Activated T-cell treated with anti-CD3 and anti-CD28 coated beads for 1 hour (primary cell): ENCODE measurements around the gene KRTAP5-11.
"Not testable (repeated sequence)": the region's sequence is repeated elsewhere in the genome, so short reads cannot be mapped to it uniquely, and the experiment has no call there.

ENCODE experiments used
- DNase-seq: peaks from one replicate; pipeline ENCODE4 v3.0.0-alpha.2; 2020; ENCODE audit warnings: low read depth

KRTAP5-11 gene

DNA sequence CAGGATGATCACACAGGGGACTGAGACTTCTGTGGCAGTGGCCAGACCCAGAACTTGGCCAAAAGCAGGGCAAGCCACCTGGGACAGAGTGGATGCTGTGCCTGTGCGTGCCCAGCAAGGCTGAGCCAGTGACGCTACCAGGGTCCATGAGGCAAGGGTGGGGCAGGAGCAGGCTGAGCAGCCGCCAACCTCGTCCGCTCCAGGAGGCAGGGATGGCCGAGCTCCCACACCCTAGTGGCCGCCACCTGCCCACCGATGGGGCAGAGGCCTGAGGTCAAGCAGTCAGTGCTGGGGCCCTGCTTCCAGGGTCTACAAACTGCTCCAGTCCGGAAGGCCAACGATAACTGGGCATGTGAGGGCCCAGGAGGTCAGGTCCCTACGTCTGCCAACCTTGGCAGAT is 27.2 kb downstream of the KRTAP5-11 start:
- no peak for DNase-seq

DNA sequence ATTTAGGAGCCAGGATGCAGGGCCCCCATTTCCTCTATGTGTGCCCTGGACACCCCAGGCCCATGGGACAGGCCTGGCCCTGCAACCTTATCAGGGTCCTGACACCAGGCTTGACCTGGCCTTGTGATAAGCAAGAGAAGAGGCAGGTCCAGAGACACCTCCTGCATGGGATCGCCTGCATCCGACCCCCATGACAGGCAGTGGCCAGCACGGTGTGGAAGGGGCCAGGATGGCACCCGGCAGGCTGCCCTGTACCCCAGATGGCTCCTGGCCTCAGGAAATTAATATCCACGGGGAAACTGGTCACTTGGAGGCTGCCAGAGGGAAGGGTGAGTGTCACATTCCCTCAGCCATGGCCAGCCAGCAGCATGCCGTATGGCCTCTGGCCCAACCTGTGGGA is 27.7 kb downstream of the KRTAP5-11 start:
- DNase-seq, result no peak

DNA sequence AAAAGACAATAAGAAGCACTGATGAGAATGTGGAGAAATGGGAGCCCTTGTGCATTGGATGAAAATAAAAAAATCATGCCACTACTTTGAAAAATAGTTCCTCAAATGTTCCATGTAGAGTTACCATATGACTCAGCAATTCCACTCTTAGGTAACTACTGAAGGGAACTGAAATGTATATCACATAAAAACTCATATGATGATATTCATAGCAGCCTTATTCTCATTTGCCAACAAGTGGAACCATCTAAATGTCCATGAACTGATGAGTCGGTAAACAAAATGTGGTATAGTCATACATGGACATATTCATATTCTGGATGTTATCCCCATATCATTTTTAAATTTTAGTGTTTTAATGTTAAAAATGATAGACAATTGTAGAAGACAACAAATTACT is 31.0 kb downstream of the KRTAP5-11 start:
- no peak for DNase-seq

DNA sequence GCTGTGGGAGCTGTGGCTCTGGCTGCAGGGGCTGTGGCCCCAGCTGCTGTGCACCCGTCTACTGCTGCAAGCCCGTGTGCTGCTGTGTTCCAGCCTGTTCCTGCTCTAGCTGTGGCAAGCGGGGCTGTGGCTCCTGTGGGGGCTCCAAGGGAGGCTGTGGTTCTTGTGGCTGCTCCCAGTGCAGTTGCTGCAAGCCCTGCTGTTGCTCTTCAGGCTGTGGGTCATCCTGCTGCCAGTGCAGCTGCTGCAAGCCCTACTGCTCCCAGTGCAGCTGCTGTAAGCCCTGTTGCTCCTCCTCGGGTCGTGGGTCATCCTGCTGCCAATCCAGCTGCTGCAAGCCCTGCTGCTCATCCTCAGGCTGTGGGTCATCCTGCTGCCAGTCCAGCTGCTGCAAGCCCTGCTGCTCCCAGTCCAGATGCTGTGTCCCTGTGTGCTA is 33.9 kb downstream of the KRTAP5-11 start:
- no peak for DNase-seq

DNA sequence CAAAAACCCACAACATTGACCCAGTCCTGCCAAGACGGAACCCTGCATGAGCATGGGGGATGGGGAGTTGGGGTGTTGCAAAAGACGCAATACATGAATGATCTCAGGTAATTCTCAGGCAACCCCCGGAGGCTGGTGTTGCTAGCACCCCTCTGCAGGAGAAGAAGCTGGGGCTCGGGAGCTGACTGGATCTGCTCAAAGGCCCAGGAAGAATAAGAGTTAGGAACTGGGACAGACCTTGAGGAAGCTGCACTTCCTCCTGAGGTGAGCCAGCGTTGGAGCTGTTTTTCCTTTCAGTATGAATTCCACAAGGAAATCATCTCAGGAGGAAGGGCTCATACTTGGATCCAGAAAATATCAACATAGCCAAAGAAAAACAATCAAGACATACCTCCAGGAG is 34.6 kb downstream of the KRTAP5-11 start, which contains the start of gene KRTAP5-9:
TSS of gene KRTAP5-9 (plus strand) at position 301 of the 400 bp plus-strand sequence. CDS start 238 bp downstream, outside the sequence.
- no peak for DNase-seq

DNA sequence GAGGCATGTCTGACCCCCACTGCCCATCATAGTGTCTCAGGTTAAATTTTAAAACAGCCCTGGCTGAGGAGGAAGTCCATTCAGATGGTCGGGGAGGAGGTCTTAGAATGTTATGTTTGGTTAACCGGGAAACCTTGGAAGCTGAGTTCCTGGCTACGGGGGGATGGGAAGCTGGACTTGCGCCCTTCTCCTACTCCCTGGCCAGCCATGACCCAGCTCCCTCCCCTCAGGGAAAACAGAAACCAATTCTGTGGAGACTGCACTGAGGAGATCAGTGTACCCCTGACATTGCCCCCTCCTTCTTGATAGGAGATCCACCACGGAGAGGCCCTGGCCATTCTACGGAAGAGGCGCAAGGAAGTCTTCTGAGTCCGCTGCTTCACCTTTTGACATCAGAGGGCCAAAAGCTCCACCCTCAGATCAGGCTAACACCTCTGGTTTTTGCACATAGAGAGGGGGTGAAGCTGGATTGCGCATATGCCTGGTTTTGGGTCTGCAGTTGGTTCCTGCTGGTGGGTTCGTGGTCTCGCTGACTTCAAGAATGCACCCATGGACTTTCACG is 37.2 kb downstream of the KRTAP5-11 start:
- no peak for DNase-seq

DNA sequence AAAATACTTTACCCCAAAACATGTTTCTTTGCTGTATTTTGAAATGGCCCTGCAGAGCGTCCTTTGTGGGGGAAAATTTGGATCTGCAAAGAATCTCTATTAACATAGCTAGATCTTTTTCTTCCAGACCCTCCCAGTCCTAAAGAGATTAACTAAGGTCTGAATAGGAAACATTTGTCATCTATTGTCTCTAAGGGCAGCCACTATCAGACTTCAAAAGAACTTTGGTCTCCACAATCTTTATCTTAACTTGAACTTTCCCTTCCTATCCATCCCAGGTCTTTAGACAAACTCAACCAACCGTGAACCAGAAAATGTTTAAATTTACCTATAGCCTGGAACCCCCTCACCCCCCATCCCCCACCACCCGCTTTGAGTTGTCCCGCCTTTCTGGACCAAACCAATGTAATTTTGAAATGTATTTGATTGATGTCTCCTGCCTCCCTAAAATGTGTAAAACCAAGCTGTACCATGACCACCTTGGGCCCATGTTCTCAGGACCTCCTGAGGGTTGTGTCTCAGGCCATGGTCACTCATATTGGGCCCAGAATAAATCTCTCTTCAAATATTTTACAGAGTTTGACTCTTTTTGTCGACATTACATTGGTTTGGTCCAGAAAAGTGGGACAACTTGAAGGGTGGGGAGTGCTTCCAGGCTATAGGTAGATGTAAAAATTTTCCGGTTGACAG is 38.0 kb downstream of the KRTAP5-11 start:
- DNase-seq, result no peak

DNA sequence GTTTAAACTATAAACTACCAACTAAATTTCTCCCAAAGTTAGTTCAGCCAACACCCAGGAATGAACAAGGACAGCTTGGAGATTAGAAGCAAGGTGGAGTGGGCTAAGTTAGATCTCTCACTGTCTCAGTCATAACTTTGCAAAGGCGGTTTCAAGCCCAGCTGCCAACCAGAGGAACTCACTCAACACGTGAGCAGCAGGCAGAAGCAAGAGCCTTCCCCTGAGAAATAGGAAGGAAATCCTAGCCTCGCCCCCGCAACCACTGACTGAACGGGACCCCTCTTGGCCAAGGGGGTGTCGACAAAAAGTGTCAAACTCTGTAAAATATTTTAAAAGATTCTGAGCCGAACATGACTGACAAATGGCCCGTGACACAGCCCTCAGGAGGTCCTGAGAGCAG is 38.8 kb downstream of the KRTAP5-11 start:
- no peak for DNase-seq

DNA sequence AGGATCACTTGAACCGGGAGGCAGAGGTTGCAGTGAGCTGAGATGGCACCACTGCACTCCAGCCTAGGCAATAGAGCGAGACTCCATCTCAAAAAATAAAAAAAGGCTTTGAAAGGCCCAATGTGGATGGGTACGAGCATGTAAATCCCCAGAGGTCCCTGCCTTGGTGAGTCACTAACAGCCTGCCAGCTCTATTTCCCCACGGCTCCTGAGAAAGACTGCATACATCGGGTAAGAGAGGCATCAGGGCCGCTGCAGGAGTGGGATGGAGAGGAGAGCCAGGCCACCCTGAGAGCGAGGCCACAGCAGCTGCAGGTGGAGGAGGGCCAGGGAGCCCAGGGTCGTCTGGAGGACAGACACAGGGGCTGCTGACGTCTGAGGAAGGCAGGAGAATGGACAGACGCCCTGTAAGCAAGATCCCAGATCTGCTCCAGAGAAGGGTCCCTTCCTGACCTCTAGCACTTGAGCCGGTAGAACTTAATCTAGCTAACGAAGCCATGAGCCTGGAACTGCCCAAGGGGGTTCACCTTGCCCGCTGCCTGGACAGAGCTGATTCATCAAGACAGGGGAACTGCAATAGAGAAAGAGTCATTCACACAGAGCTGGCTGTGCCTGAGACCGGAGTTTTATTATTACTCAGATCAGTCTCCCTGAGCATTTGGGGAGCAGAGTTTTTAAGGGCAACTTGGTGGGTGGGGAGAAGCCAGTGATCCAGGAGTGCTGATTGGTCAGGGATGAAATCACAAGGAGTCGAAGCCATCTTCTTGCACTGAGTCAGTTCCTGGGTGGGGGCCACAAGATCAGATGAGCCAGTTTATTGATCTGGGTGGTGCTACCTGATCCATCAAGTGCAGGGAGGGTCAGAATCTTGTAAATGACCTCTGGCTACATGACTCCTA is 39.5 kb downstream of the KRTAP5-11 start:
- no peak for DNase-seq

DNA sequence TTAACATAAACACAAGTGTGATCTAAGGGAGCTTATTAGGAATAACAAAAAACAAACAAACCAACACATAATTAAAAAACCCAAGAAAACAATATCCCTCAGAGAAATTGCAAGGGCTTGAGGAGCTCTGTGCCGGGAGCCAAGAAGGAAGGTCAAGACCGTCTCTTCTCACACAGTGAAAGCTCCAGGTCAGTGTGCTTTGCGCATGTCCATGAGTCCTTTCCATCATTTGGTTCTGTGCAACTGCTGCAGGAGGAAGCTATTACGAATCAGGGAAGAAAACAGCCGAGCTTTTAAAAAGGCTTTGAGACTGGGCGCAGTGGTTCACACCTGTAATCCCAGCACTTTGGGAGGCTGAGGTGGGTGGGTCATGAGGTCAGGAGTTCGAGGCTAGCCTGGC is 40.3 kb downstream of the KRTAP5-11 start:
- no peak for DNase-seq

DNA sequence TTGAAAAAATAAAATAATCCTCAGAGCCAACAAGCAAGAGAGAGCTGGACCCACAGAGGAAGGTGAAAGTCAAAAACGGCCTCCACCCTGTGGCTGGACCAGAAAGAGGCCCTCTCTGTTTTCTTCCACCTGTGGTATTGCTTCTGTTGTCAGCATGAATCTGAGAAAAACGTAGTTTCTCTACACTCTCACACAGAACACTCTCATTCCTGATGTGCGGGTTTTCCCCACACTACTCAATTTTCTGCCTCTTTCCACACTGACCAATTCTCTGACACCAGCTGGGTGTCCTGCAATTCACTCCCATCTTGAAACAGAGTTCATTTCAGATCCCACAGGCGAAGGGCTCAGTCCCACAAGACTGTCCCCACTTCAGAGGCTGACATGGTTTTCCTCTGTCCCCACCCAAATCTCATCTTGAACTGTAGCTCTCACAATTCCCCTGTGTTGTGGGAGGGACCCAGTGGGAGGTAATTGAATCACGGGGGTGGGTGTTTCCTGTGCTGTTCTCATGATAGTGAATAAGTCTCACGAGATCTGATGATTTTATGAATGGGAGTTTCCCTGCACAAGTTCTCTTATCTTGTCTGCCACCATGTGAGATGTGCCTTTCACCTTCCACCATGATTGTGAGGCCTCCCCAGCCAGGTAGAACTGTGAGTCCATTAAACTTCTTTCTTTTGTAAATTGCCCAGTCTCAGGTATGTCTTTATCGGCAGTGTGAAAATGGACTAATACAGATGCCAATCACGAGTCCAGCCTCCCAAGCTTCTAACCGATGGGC is 42.0 kb downstream of the KRTAP5-11 start:
- DNase-seq, result not testable (repeated sequence)

DNA sequence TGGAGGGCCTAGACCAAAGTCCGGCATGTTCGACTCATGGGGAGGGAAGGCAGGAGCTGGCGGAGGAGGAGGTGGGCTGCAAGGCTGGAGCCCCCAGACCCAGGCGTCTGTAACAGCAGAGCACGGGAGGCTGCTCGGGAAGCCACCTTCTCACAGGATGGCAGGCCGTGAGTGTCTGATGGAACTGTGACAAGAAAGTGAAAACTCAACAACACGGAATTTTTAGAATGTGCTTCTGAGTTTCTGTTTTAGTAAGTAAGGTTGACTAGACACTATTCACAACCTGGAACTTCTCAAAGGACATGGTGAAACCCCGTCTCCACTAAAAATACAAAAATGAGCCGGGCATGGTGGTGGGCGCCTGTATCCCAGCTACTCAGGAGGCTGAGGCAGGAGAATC is 42.7 kb downstream of the KRTAP5-11 start:
- DNase-seq, result not testable (repeated sequence)

DNA sequence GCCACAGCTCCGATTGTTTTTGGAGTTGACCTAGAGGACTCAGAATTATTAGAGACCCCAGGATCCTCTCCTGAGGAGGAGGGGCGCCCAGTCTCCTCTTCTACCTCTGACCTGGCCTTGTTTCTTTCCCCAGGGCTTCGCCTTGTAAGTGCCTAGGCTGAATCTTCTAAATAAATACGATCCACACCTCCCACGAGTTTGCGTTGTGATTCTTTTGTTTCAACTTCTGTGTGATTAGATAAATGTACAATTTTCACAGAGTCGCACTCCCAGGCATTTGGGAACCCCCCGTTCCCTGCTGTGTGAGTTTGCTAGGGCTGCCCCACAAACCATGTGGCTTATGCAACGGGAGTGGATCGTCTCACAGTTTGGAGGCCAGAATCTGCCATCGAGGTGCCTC is 43.7 kb downstream of the KRTAP5-11 start:
- no peak for DNase-seq

DNA sequence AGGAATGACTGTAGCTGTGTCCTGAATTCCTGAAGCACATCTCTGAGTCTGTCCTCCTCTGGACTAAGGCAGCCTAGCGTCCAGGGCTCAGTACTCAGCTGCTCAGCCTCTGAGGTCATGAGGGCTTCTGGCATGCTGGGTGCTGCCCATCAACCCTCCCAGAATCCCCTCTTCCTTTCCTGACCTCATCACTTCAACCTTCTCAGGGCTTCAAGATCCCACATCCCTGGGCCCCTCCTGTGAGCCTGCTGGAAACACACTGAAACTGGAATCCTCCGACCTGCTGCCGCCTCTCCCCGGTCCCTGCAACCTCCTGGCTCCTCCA is 44.0 kb downstream of the KRTAP5-11 start:
- no peak for DNase-seq

DNA sequence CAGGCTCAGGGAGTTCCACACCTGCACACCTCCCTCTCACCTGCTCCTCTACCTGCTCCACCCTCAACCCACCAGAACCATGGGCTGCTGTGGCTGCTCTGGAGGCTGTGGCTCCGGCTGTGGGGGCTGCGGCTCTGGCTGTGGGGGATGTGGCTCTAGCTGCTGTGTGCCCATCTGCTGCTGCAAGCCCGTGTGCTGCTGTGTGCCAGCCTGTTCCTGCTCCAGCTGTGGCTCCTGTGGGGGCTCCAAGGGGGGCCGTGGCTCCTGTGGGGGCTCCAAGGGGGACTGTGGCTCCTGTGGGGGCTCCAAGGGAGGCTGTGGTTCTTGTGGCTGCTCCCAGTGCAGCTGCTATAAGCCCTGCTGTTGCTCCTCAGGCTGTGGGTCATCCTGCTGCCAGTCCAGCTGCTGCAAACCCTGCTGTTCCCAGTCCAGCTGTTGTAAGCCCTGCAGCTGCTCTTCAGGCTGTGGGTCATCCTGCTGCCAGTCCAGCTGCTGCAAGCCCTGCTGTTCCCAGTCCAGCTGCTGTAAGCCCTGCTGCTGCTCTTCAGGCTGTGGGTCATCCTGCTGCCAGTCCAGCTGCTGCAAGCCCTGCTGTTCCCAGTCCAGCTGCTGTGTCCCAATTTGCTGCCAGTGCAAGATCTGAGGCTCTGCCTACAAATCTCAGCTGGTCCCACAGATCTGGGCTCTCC is 44.6 kb downstream of the KRTAP5-11 start, which contains the start of gene KRTAP5-8:
TSS of gene KRTAP5-8 (plus strand) at position 49 of the 689 bp plus-strand sequence. CDS start at position 80, 31 bp downstream.
- not testable (repeated sequence) for DNase-seq

DNA sequence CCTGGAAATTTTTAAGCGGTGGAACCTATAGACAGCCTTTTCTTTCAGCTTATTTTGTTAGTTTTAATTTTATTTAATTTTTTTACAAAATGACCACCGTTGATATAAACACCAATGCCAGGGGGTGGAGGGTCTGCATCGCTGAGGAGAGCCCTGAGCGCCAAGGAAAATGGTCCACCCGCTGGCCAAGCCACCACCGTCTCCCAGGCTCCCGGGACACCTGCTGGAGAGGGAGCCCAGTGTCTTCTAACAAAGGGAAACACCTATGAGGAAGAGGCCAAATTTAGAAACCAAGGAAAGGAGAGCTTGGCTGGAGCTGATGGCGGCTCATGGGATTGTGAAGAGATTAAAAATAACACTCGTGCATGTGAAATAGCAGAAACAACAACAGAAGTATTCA is 45.1 kb downstream of the KRTAP5-11 start:
- DNase-seq, result no peak

DNA sequence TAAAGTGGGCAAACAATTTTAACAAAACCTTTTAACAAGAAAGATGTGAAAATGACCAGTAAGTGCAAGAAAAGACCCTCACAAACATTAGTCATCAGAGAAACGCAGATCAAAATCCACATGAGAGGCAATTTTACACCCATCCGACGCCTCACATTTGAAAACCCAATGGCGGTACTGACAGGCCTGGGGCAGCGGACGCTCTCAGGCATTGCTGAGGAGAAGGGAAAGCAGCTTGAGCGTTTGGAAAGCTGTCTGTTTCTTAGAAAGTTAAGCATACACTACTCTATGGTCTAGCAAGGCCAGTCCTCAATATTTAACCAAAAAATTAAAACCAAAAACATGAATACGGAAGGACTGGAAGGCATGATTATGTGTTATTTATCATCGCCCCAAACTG is 46.9 kb downstream of the KRTAP5-11 start:
- no peak for DNase-seq

DNA sequence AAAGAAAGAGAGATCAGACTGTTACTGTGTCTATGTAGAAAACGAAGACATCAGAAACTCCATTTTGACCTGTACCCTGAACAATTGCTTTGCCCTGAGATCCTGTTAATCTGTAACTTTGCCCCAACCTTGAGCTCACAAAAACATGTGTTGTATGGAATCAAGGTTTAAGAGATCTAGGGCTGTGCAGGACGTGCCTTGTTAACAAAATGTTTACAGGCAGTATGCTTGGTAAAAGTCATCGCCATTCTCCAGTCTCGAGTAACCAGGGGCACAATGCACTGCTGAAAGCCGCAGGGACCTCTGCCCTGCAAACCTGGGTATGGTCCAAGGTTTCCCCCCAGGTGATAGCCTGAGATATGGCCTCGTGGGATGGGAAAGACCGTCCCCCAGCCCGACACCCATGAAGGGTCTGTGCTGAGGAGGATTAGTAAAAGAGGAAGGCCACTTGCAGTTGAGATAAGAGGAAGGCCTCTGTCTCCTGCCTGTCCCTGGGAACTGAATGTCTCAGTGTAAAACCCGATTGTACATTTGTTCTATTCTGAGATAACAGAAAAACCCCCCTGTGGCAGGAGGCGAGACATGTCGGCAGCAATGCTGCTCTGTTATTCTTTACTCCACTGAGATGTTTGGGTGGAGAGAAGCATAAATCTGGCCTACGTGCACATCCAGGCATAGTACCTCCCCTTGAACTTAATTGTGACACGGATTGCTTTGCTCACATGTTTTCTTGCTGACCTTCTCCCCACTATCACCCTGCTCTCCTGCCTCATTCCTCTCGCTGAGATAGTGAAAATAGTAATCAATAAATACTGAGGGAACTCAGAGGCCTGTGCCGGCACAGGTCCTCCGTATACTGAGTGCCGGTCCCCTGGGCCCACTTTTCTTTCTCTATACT is 47.7 kb downstream of the KRTAP5-11 start:
- not testable (repeated sequence) for DNase-seq

DNA sequence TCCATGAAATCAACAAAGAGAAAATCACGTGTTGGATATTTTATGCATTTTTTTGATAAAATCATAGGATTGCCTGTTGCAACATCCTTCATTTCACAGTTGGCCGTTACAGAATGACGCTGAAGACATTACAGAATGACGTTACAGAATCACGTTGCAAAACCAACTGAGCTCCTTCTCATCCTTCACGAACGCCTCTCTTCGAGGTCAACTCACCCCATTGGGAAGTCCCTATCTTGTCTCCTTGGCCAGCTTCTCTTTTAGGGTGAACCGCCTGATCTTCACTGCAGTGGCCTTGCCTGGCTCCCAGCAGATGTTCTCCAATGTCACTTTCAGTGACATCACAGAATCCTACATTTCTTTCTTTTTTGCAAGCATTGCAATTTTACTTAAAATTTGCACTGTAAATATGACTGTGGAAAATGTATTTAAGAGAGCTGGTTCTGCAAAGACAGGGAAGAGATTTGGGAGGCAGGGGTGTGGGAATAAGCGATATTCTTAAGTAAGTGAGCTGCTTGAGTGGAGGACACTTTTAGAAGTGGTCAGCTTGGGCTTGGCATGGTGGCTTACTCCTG is 50.6 kb downstream of the KRTAP5-11 start:
- DNase-seq, result no peak
